Vagina (tissue), 2 donors: ENCODE results near the gene TSPEAR.

Experiments used
- CTCF ChIP-seq, 3 experiments: fragments of 450-650 bp in 2 of 3; fragments of 200-600 bp in 1 of 3; sonication (generic) in 1 of 3; IDR thresholded peaks; one replicate each; pipeline ENCODE4 v1.5.1; 2017 to 2019; ENCODE audit warnings: antibody characterized with exemption in 3 of 3, mild to moderate bottlenecking in 2 of 3, moderate library complexity in 2 of 3
- POLR2A ChIP-seq, 2 donors: fragments of 450-650 bp; IDR thresholded peaks; one replicate each; pipeline ENCODE4 v1.6.1; 2017; ENCODE audit warnings: antibody characterized with exemption in 2 of 2, mild to moderate bottlenecking in 2 of 2, moderate library complexity in 2 of 2

GRCh38 chr21:44539991-44540666 lies 171.2 kb downstream of the TSPEAR start, which contains the start of gene KRTAP10-1:
- TF ChIP-seq CTCF (IDR thresholded peaks at IDR 0.05) (no peak), POLR2A (IDR thresholded peaks at IDR 0.05) (no peak)
